A549 (cell line): Measurements from ENCODE around the gene TMEM214. TPM values are rescaled to one million over a fixed set of nuclear protein-coding genes. Genes with fewer than 3 reads are reported as not detected.

Experiments used
- ATAC-seq, 2 experiments: fragments of 200-7000 bp in 1 of 2; fragments of >200 bp in 1 of 2; cut with Nextera tagmentation in 1 of 2; cut with Tn5 transposase in 1 of 2; 3 replicates each; pipeline versions ENCODE4 v1.8.0 to v1.9.1; 2018 to 2020; ENCODE audit warnings: mild to moderate bottlenecking in 1 of 2, moderate library complexity in 1 of 2
- CTCF ChIA-PET: fragments of 300-600 bp; sonication (Branson Sonifier 250); formaldehyde crosslinking; extraction: SDS; loops from one replicate; lab custom pipeline; 2021; ENCODE audit warnings: antibody characterized with exemption, inconsistent platforms; lab: Yijun Ruan, JAX
- POLR2A ChIA-PET: fragments of 350-600 bp; formaldehyde crosslinking; extraction: SDS; loops from one replicate; lab custom pipeline; 2021; ENCODE audit warnings: antibody characterized with exemption, inconsistent platforms; lab: Yijun Ruan, JAX
- DNase-seq, 2 experiments: peaks; one replicate each; pipeline versions ENCODE4 v3.0.0 to v3.0.0-alpha.2; 2011 to 2016; ENCODE audit warnings: low read depth in 1 of 2, low spot score in 1 of 2
- FAIRE-seq: peaks from 2 replicates; lab custom pipeline; 2011; peaks lifted over from hg19 to GRCh38; lab: Jason Lieb, UNC
- H3K27ac ChIP-seq, 2 experiments: fragments of >200 bp; sonication (Bioruptor Twin); formaldehyde crosslinking; 3 replicates each; pipeline ENCODE4 v1.5.1; 2016 to 2017
- H3K4me1 ChIP-seq: fragments of >200 bp; sonication (Bioruptor Twin); formaldehyde crosslinking; 3 replicates; pipeline ENCODE4 v1.6.1; 2016
- H3K4me2 ChIP-seq: fragments of >200 bp; sonication (Bioruptor Twin); formaldehyde crosslinking; 3 replicates; pipeline ENCODE4 v1.6.1; 2016
- H3K4me3 ChIP-seq: fragments of >200 bp; sonication (Bioruptor Twin); formaldehyde crosslinking; 3 replicates; pipeline ENCODE4 v1.5.1; 2016
- H3K9me3 ChIP-seq: fragments of >200 bp; sonication (Bioruptor Twin); formaldehyde crosslinking; 3 replicates; pipeline ENCODE4 v1.6.1; 2016
- ATOH8 ChIP-seq: fragments of 250-450 bp; sonication (Bioruptor Pico); IDR thresholded peaks from 2 replicates; pipeline ENCODE4 v1.5.0; 2020; ENCODE audit warnings: low read depth, mild to moderate bottlenecking, moderate library complexity
- BCL3 ChIP-seq: fragments of >200 bp; sonication (Bioruptor Twin); formaldehyde crosslinking; IDR thresholded peaks from 3 replicates; pipeline ENCODE4 v1.6.1; 2016
- CBX2 ChIP-seq: fragments of 200-600 bp; sonication (generic); IDR thresholded peaks from 2 replicates; pipeline ENCODE4 v1.6.1; 2016; ENCODE audit warnings: low read depth, mild to moderate bottlenecking, borderline replicate concordance
- CBX8 ChIP-seq: fragments of 200-600 bp; sonication (generic); IDR thresholded peaks from 2 replicates; pipeline ENCODE4 v1.6.1; 2016
- CEBPB ChIP-seq, 2 experiments: fragments of >200 bp in 1 of 2; sonication (Bioruptor Twin) in 1 of 2; formaldehyde crosslinking in 1 of 2; IDR thresholded peaks; 2 replicates each; pipeline ENCODE4 v1.6.1; 2012 to 2016
- CHD2 ChIP-seq: fragments of 150-350 bp; IDR thresholded peaks from 2 replicates; pipeline ENCODE4 v1.6.1; 2014; ENCODE audit warnings: low read length; ENCODE audit not compliant: partially characterized antibody
- CHD4 ChIP-seq: fragments of 200-600 bp; sonication (generic); IDR thresholded peaks from 2 replicates; pipeline ENCODE4 v1.6.1; 2016; ENCODE audit warnings: antibody characterized with exemption, mild to moderate bottlenecking, borderline replicate concordance
- E2F6 ChIP-seq: IDR thresholded peaks from 2 replicates; pipeline ENCODE4 v1.6.1; 2012; ENCODE audit warnings: low read depth, borderline replicate concordance
- EHF ChIP-seq: fragments of 250-450 bp; sonication (Bioruptor Pico); IDR thresholded peaks from 2 replicates; pipeline ENCODE4 v1.5.0; 2020; ENCODE audit warnings: mild to moderate bottlenecking
- HDAC2 ChIP-seq: fragments of 200-600 bp; sonication (generic); IDR thresholded peaks from 2 replicates; pipeline ENCODE4 v1.6.1; 2016
- HMGXB4 ChIP-seq: fragments of 250-450 bp; sonication (Bioruptor Pico); IDR thresholded peaks from 2 replicates; pipeline ENCODE4 v1.5.0; 2021; ENCODE audit warnings: mild to moderate bottlenecking, moderate library complexity, borderline replicate concordance
- HOXA7 ChIP-seq: fragments of 250-450 bp; sonication (Bioruptor Pico); IDR thresholded peaks from 2 replicates; pipeline ENCODE4 v1.5.0; 2020; ENCODE audit warnings: mild to moderate bottlenecking, moderate library complexity
- HOXB13 ChIP-seq: fragments of 250-450 bp; sonication (Bioruptor Pico); IDR thresholded peaks from 2 replicates; pipeline ENCODE4 v1.5.0; 2020; ENCODE audit warnings: low read depth, mild to moderate bottlenecking, moderate library complexity
- HOXB5 ChIP-seq: fragments of 250-450 bp; sonication (Bioruptor Pico); IDR thresholded peaks from 2 replicates; pipeline ENCODE4 v1.5.0; 2020; ENCODE audit warnings: mild to moderate bottlenecking, moderate library complexity
- KDM5A ChIP-seq: fragments of 200-600 bp; sonication (generic); IDR thresholded peaks from 2 replicates; pipeline ENCODE4 v1.6.1; 2016; ENCODE audit warnings: antibody characterized with exemption, mild to moderate bottlenecking
- MAZ ChIP-seq: fragments of 150-350 bp; IDR thresholded peaks from 2 replicates; pipeline ENCODE4 v1.6.1; 2014; ENCODE audit warnings: antibody characterized with exemption, low read depth, low read length, borderline replicate concordance
- MYC ChIP-seq: IDR thresholded peaks from 2 replicates; pipeline ENCODE4 v1.6.1; 2012; ENCODE audit warnings: mild to moderate bottlenecking, inconsistent platforms, low read length, improper control_type of control experiment, borderline replicate concordance
- NFE2L2 ChIP-seq: fragments of 150-350 bp; conservative IDR thresholded peaks from 2 replicates; pipeline ENCODE4 v1.6.1; 2014; ENCODE audit warnings: low read length
- POLR2A ChIP-seq: IDR thresholded peaks from 2 replicates; pipeline ENCODE4 v1.6.1; 2012; ENCODE audit warnings: mild to moderate bottlenecking, low read length
- REST ChIP-seq: fragments of 200-600 bp; sonication (generic); IDR thresholded peaks from 2 replicates; pipeline ENCODE4 v1.6.1; 2016; ENCODE audit warnings: antibody characterized with exemption, mild to moderate bottlenecking, moderate library complexity
- RFX5 ChIP-seq: fragments of 450-650 bp; IDR thresholded peaks from 2 replicates; pipeline ENCODE4 v1.7.1; 2014; ENCODE audit warnings: antibody characterized with exemption, mild to moderate bottlenecking, moderate library complexity
- SMC3 ChIP-seq: fragments of >200 bp; sonication (Bioruptor Twin); formaldehyde crosslinking; IDR thresholded peaks from 3 replicates; pipeline ENCODE4 v1.6.1; 2018; ENCODE audit warnings: inconsistent platforms
- SREBF2 ChIP-seq: fragments of 450-650 bp; IDR thresholded peaks from 2 replicates; pipeline ENCODE4 v1.6.1; 2014; ENCODE audit warnings: mild to moderate bottlenecking, moderate library complexity
- TFCP2L1 ChIP-seq: fragments of 250-450 bp; sonication (Bioruptor Pico); IDR thresholded peaks from 2 replicates; pipeline ENCODE4 v1.5.0; 2021; ENCODE audit warnings: mild to moderate bottlenecking
- TP53 ChIP-seq: fragments of 250-450 bp; sonication (Bioruptor Pico); IDR thresholded peaks from 2 replicates; pipeline ENCODE4 v1.5.0; 2021; ENCODE audit warnings: mild to moderate bottlenecking, moderate library complexity
- ZNF302 ChIP-seq: fragments of 250-450 bp; sonication (Bioruptor Pico); IDR thresholded peaks from 2 replicates; pipeline ENCODE4 v1.9.0; 2021; ENCODE audit warnings: inconsistent platforms, mild to moderate bottlenecking, moderate library complexity
- WGBS: methylation state at CpG from one replicate; pipeline ENCODE4 v1.1.6; 2017; ENCODE audit errors: missing lambda C conversion rate; 5-methylcytosine and 5-hydroxymethylcytosine counted together
- polyA plus RNA-seq, 4 experiments: library from polyadenylated mRNA; depleted of rRNA in 3 of 4; stranded (reverse); fragments of >200 nt; fragmentation: RNase III in 1 of 4; extraction: RNeasy Plus Mini Kit Qiagen cat#74134 plus additional on column Dnase treatment in 1 of 4; gene quantifications; 2 replicates in 3 of 4; 3 replicates in 1 of 4; pipeline ENCODE4 v1.2.3, GENCODE V29; 2011 to 2017

Gene TMEM214
- polyA plus RNA-seq, 2 of the 4 experiments (the other 2 are of a cell fraction), result 54.3 to 74.9 TPM

GRCh38 chr2:26994983-26995382 is 37.8 kb upstream of the TMEM214 start:
- Histone ChIP-seq H3K4me2 (no peak overlapping the region), H3K4me3 (no peak overlapping the region), H3K4me1 (no peaks in the 10 kb centered on the region), H3K9me3 (no peaks in the 10 kb centered on the region), H3K27ac (no peak overlapping the region)
- CTCF ChIA-PET, result interaction anchor here (0.6 to 6.9 kb wide), 10 partner anchors 10 to 308 kb away, joined by 3 to 58 read pairs (median 8); no protein-coding TSS in a partner anchor
- DNase-seq (no peak), FAIRE-seq (no peak), ATAC-seq (no peak)
- POLR2A ChIA-PET, result no interaction called here
- TF ChIP-seq HOXB13 (CRISPR knock-in tag) (no peak), ZNF302 (no peak), HDAC2 (no peak), HOXA7 (no peak), CHD4 (no peak), REST (no peak), E2F6 (no peak), MAZ (no peak), CHD2 (no peak), CBX8 (no peak), BCL3 (no peak), HMGXB4 (CRISPR knock-in tag) (no peak), SMC3 (no peak), TP53 (CRISPR knock-in tag) (no peak)
- 60% methylated on average over 1 of the region's 1 CpG for WGBS

- H3K27ac ChIP-seq, result no peak overlapping the region
- no peaks in the 10 kb centered on the region for H3K9me3 ChIP-seq
- H3K4me3 ChIP-seq, result no peak overlapping the region
- ATAC-seq (no peak), FAIRE-seq (no peak), DNase-seq (no peak)
- POLR2A ChIA-PET, result no interaction called here
- TF ChIP-seq MAZ, result no peak
- TF ChIP-seq MYC, result no peak
- no peak overlapping the region for H3K4me2 ChIP-seq
- CTCF ChIA-PET, result interaction anchor here (1.1 to 6.9 kb wide), 6 partner anchors 12 to 151 kb away, joined by 3 to 58 read pairs (median 8); no protein-coding TSS in a partner anchor
- H3K4me1 ChIP-seq, result peaks cover 7% of the 10 kb centered on the region; the same call in 1 of the 3 replicates
- WGBS, result 85% methylated on average over 10 of the region's 10 CpGs
Observed at GRCh38 chr2:26997394-26997793, 35.4 kb upstream of the TMEM214 start.

GRCh38 chr2:26998323-26998722 is 34.4 kb upstream of the TMEM214 start:
- no peak for FAIRE-seq
- 65% methylated on average over 1 of the region's 1 CpG for WGBS
- no peak overlapping the region for H3K4me3 ChIP-seq
- ChIA-PET CTCF (interaction anchor here (0.9 to 6.9 kb wide), 8 partner anchors 9 to 152 kb away, joined by 3 to 58 read pairs (median 6); no protein-coding TSS in a partner anchor), POLR2A (no interaction called here)
- no peaks in the 10 kb centered on the region for H3K9me3 ChIP-seq
- no peak for ATAC-seq
- H3K27ac ChIP-seq, result no peak overlapping the region
- DNase-seq, result no peak
- TF ChIP-seq NFE2L2, result no peak
- TF ChIP-seq E2F6, result no peak
- no peak for TF ChIP-seq CBX8
- no peak for TF ChIP-seq POLR2A
- TF ChIP-seq SREBF2, result no peak
- no peak for TF ChIP-seq KDM5A
- TF ChIP-seq ATOH8 (CRISPR knock-in tag), result no peak
- no peak for TF ChIP-seq HOXB5
- TF ChIP-seq CEBPB (IDR thresholded peaks at IDR 0.05), result no peak
- no peak for TF ChIP-seq RFX5
- no peak for TF ChIP-seq CBX2
- TF ChIP-seq TFCP2L1 (CRISPR knock-in tag), result no peak
- no peak for TF ChIP-seq EHF
- TF ChIP-seq MAZ, result no peak
- TF ChIP-seq CHD4, result no peak
- H3K4me1 ChIP-seq, result peaks cover 7% of the 10 kb centered on the region; the same call in 1 of the 3 replicates
- H3K4me2 ChIP-seq, result no peak overlapping the region
